HG02610 (cell line): Measurements from ENCODE around the gene ANKRD24.
"Not testable (repeated sequence)": the region's sequence is repeated elsewhere in the genome, so short reads cannot be mapped to it uniquely, and the experiment has no call there.

Experiments used
- ATAC-seq: cut with Tn5 transposase; IDR thresholded peaks from one replicate; pipeline ENCODE4 v1.9.1; 2021; ENCODE audit warnings: mild to moderate bottlenecking, moderate library complexity; ENCODE audit not compliant: unreplicated experiment

The ANKRD24 gene

GRCh38 chr19:4173479-4174212, 8.8 kb upstream of the ANKRD24 start:
- no peak for ATAC-seq

DNA sequence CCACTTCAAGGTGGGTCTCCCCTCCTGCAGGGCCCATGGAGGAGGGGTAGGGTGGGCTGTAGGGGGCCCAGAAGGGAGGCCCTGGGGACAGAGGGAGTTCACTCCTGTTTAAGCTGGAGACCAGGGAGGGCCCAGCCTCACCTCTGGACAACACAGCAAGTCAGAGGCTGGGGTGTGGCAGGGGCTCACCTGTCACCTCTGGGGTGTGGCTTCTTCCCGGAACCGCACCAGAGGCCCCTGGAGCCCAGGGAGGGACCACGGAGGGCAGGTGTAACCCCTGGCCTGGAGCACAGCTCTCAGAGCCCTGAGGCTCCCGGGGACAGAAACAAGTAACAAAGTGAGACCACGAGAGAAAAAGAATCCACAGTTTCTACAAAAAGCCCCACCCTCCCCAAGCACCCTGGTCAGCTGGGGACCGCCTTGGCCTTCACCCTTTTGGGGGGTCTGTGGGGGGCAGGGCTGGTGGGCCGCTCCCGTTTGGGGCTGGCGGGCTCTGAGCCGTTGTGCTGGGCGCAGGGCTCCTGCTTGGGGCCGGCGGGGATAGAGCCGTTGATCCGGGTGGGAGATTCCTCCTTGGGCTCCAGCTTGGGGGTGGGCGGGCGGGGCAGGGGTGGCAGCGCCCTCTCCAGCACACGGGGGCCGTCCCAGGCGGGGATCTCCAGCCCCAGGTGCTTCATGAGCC, 8.1 kb upstream of the ANKRD24 start:
- ATAC-seq: no peak

DNA sequence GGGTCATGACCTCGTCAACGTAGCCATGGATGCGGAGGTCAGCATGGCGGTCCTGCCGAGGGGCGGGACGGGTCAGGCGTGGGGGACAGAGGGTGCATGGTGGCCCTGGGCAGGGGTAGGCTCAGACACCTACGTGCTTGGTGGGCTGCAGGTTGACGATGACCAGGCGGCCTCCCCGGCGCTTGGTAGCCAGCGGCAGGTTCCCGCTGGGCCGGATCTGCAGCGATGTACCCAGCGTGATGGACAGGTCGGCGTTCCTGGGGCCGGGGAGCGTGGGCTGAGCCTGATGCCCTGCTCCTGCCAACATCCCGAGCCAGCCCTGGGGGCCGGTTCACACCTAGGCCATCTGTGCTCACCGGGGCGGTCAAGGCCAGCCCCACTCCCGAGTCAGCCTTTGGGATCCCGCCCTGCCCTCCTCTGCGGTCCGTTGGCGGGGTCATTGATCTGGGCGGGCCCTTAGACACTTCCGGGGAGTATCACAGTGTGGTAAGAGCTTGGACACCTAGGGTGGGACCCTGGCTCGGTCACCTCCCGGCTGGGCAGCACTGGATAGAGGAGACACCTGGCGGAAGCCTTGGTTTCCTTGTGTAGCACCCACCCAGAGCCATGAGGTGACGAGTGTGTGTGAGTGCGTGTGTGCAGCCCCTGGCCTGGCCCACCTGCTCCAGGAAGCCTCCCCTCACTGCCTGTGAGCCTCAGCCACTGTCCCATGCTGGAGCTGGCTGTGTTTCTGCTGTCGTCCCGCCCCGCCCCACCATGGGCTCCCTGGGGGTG, 7.4 kb upstream of the ANKRD24 start:
- ATAC-seq: no peak

DNA sequence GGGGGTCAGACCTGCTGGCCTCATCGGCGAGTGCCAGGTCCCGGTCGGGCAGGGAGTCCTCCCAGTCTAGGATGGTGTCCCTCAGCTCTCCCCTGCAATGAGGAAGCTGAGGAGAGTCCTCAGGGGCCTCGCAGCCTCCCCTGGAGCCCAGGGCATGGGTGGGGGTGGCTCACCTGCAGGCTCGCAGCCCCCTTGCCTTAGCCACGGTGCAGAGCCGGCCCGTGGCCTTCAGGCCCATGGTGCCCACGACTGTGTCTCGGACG, 6.9 kb upstream of the ANKRD24 start:
- no peak for ATAC-seq

DNA sequence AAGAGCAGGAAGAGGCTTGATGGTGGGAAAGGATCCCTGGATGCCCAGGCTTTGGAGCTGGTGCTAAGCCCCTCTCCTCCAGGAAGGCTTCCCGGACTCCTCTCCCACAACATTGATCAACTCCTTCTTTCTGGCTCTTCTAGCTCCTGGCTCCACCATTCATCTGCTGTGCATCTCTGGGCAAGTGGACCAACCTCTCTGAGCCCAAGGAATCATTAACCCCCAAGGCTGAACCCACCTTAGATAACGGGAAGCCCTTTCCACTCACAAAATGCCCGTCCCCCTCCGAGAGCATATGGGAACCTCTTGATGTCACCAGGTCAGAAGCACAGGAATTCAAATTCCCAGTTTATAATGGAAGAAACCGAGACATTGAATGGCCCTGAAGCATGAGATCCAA, 5.3 kb upstream of the ANKRD24 start:
- no peak for ATAC-seq

- ATAC-seq: no peak
Measured at GRCh38 chr19:4178990-4179389, 3.5 kb upstream of the ANKRD24 start.

DNA sequence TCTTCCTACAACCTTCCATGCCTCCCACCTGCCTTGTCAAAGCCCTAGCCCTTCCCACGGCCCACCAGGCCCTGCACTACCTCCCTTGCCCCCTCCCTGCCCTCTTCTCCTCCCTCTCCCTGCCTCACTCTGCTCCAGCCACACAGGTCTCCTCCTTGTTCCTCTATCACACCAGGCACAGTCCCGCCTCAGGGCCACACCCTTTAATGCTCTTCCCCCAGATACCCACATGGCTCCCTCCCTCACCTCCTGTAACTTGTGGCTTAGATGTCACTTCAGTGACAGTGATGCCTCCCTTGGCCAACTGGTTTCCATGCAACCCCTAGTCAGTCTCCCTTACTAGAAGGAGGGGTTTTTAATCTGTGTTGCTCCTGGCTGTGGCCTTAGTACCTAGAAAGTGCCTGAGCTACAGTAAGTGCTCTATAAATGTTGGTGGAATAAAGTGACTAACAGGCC, 1.4 kb upstream of the ANKRD24 start:
- ATAC-seq: no peak

GRCh38 chr19:4183967-4184717, 1.7 kb downstream of the ANKRD24 start:
- no peak for ATAC-seq

- no peak for ATAC-seq
Measured at GRCh38 chr19:4184718-4185352, 2.3 kb downstream of the ANKRD24 start.

- no peak for ATAC-seq
Measured at GRCh38 chr19:4185413-4186086, 3.1 kb downstream of the ANKRD24 start.

GRCh38 chr19:4186087-4186993, 3.9 kb downstream of the ANKRD24 start:
- no peak for ATAC-seq

DNA sequence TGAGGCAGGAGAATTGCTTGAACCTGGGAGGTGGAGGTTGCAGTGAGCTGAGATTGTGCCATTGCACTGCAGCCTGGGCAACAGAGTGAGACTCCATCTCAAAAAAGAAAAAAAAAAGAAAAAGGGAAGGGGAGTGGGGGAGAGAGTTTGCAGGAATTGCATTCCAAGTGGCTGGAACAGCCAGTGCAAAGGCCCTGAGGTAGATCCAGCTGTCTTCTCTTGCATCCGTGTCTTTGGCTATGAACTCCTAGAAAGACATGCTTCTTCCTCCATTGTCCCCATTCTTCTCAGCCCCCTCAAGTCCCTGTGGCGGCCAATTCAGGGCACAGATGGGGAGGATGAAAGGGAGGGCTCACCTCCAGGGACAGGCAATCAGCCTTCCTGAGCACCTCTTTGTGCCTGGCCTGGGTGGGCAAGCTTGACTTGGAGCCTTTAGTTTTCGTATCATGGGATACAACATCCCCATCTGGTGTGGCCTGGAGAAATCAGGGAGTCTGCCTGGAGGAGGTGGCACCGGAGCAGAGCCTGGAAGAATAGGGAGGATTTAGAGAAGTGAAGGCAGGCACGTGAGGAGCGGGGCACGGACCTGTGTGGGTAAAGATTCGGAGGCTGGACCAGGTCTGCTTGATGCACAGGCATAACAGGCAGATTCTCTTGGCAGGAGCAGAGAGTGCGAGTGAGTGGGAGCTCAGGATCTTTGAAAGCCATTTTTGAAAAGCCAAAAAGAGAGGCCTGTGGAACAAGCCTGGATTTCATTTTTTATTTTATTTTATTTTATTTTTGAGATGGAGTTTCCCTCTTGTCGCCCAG, 5.0 kb downstream of the ANKRD24 start:
- ATAC-seq: no peak

GRCh38 chr19:4189641-4190040, 7.2 kb downstream of the ANKRD24 start:
- no peak for ATAC-seq

- not testable (repeated sequence) for ATAC-seq
Measured at GRCh38 chr19:4192537-4192936, 10.0 kb downstream of the ANKRD24 start.

GRCh38 chr19:4194353-4194752, 11.9 kb downstream of the ANKRD24 start:
- no peak for ATAC-seq

GRCh38 chr19:4196009-4196408, 13.5 kb downstream of the ANKRD24 start:
- no peak for ATAC-seq

DNA sequence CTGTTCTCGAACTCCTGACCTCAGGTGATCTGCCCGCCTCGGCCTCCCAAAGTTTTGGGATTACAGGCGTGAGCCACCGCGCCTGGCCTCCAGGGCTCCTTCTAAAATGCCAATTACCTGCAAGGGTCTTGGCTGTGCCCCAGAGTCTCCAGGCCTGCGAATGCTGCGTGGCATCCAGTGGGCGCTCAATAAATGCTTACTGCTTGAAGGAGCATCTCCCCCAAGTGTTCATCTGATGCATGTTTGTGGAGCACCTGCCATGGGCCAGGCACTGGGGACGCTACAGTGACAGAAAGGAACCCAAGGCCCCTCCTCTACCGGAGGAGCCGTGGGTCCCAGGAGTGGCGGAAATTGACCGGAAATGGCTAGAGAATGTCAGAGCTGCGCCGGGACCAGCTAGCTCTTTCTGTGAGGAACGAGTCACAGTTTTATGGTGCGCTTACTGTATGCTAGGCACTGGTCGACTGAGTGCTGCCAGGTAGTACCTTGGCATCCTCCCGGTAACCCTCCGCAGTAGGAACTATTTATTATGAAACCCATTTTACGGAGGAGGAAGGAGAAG, 14.2 kb downstream of the ANKRD24 start:
- ATAC-seq: no peak

- no peak for ATAC-seq
Measured at GRCh38 chr19:4197228-4197624, 14.7 kb downstream of the ANKRD24 start.
